ENCODE results near the gene TTLL3. TPM values are rescaled to one million over a fixed set of nuclear protein-coding genes. Genes with fewer than 3 reads are reported as not detected.

The TTLL3 gene
- 34.4 TPM for total RNA-seq (ENCODE audit: unreplicated experiment)
- long read RNA-seq, partial matches to known transcripts: 0 of 1 reads
- long read RNA-seq, other reads (novel, unspliced or antisense): 1 of 1 reads

DNA sequence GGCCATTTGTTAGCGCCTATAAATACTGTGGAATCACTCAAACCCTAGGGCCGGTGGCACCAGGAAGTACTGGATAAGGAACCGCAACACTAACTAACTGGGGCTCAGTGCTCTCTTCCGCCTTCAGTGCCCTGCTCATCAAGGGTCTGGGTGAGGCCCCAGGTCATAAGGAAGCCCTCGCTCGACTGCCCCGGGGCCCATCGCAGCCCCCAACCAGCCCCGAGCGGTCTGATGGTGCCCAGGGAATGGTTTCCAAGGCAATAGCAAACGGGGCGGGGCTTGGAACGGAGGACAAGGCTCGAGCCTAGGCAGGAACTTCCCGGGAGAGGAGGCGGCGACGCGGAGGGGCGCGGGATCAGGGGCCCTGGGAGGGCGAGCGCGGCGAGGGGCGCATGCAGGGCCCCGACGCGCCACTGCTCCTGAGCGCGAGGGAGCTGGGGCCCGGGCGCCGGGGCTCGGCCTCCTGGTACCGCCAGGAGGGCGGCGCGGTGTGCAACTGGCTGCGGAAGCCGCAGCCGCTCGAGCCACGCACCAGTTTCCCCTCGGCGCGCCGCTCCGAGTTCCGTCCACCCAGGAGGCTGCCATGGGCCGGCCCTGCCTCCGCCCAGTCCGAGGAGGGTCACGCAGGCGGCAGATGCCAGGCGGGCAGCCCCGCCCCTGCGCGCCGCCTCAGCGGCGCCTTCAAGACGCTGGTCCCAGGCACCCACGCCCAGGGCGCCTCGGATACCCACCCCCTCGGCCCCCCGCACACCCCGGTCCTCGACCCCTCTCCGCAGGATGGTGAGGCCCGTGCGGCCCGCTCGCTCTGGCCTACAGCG, at the start of gene TTLL3:
Gene TTLL3 (plus strand): TSS at position 648 of the 818 bp plus-strand sequence. CDS start 400 bp downstream, outside the sequence.
- Mint-ChIP-seq H3K4me3 (ENCODE audit: unreplicated experiment) (peak within 1 kb of the TSS; percentile 84), H3K36me3 (ENCODE audit: low read depth, unreplicated experiment) (peaks cover 27% of the 10 kb centered on the region), H3K27ac (ENCODE audit: unreplicated experiment) (peak within 1 kb of the TSS; percentile 95)

GRCh38 chr3:9760779-9761505, 49.1 kb upstream of the TTLL3 start:
- Mint-ChIP-seq H3K27me3 (ENCODE audit: unreplicated experiment) (peaks cover 2% of the 10 kb centered on the region), H3K4me1 (ENCODE audit: unreplicated experiment) (no peaks in the 10 kb centered on the region), H3K4me3 (ENCODE audit: unreplicated experiment) (peak overlapping the region; percentile 20), H3K36me3 (ENCODE audit: low read depth, unreplicated experiment) (peaks cover 31% of the 10 kb centered on the region), H3K27ac (ENCODE audit: unreplicated experiment) (no peak overlapping the region), H3K9me3 (ENCODE audit: unreplicated experiment) (no peaks in the 10 kb centered on the region)
- DNase-seq (ENCODE audit: low spot score): no peak
- no peak for TF ChIP-seq CTCF (IDR thresholded peaks at IDR 0.05; ENCODE audit: unreplicated experiment)

More for the DNA sequence above, at the start of gene TTLL3:
- Mint-ChIP-seq H3K27me3 (ENCODE audit: unreplicated experiment) (peaks cover 13% of the 10 kb centered on the region), H3K4me1 (ENCODE audit: unreplicated experiment) (peaks cover 21% of the 10 kb centered on the region), H3K9me3 (ENCODE audit: unreplicated experiment) (no peaks in the 10 kb centered on the region)
- peak; percentile 61 for DNase-seq (ENCODE audit: low spot score)
- TF ChIP-seq CTCF (IDR thresholded peaks at IDR 0.05; ENCODE audit: unreplicated experiment): no peak

DNA sequence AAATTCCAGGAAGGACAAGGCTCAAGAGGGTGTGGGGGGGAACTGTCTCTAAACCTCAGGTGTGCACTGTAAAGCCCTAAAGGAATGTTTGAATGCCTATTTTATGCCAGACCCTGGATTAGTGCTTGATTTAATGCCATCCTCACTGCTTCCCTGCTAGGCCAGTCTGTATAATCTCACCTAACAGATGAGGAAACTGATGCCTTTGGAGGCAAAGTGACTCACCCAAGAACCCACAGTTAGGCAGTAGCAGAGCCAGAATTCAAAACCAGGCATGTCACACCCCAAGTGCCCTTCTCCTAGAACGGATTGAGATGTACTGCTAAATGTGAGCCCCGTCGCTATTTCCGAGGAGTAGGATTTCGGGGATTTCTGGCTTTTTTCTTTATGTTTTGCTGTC, 48.1 kb upstream of the TTLL3 start:
- Mint-ChIP-seq H3K27ac (ENCODE audit: unreplicated experiment) (no peak overlapping the region), H3K27me3 (ENCODE audit: unreplicated experiment) (peaks cover 5% of the 10 kb centered on the region), H3K4me1 (ENCODE audit: unreplicated experiment) (peaks cover 3% of the 10 kb centered on the region), H3K36me3 (ENCODE audit: low read depth, unreplicated experiment) (peaks cover 27% of the 10 kb centered on the region), H3K9me3 (ENCODE audit: unreplicated experiment) (no peaks in the 10 kb centered on the region), H3K4me3 (ENCODE audit: unreplicated experiment) (no peak overlapping the region)
- DNase-seq (ENCODE audit: low spot score): no peak
- TF ChIP-seq CTCF (IDR thresholded peaks at IDR 0.05; ENCODE audit: unreplicated experiment): no peak

- peaks cover 12% of the 10 kb centered on the region for H3K4me1 Mint-ChIP-seq (ENCODE audit: unreplicated experiment)
- DNase-seq (ENCODE audit: low spot score): no peak
- no peak overlapping the region for H3K27ac Mint-ChIP-seq (ENCODE audit: unreplicated experiment)
- peaks cover 30% of the 10 kb centered on the region for H3K36me3 Mint-ChIP-seq (ENCODE audit: low read depth, unreplicated experiment)
- H3K4me3 Mint-ChIP-seq (ENCODE audit: unreplicated experiment): no peak overlapping the region
- H3K27me3 Mint-ChIP-seq (ENCODE audit: unreplicated experiment): peaks cover 6% of the 10 kb centered on the region
- H3K9me3 Mint-ChIP-seq (ENCODE audit: unreplicated experiment): no peaks in the 10 kb centered on the region
- TF ChIP-seq CTCF (IDR thresholded peaks at IDR 0.05; ENCODE audit: unreplicated experiment): no peak
Measured at GRCh38 chr3:9762871-9763270, 47.2 kb upstream of the TTLL3 start.
